Activated CD4-positive, alpha-beta T cell treated with anti-CD3 and anti-CD28 coated beads, Interleukin-2, Interleukin-4, amounts not matched to agents 100 ng/mL and 50 ng/mL, durations not matched to agents 16 hours and 8 hours (primary cell): ENCODE results near the gene DOCK1.

Source experiments
- DNase-seq: peaks from one replicate; pipeline ENCODE4 v3.0.0-alpha.2; 2020; ENCODE audit warnings: low spot score

DOCK1 gene

GRCh38 chr10:127467811-127468210 is 562.6 kb downstream of the DOCK1 start:
- DNase-seq: no peak

- no peak for DNase-seq
Measured at GRCh38 chr10:127468632-127469031, 563.4 kb downstream of the DOCK1 start.

DNA sequence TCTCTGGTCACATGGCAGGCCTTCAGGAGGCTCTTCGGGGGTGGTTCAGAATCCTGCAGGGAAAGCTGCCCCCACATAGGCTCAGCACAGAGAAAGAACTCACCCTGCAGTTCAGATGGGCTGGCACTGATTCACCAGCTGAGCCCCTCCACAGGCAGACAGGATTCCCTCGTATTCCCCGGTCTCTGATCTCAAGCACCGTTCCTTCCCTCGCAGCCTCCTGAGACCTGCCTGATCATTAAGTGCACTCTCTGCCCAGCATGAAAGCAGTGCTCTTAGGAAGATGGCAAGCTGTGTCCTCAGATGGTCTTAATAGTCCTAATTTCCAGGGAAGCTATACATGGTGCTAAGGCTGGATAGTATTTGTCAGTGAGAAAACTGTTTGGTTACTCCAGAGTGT is 565.7 kb downstream of the DOCK1 start:
- no peak for DNase-seq

GRCh38 chr10:127472976-127473375 is 567.7 kb downstream of the DOCK1 start:
- DNase-seq: no peak

- no peak for DNase-seq
Measured at GRCh38 chr10:127474501-127474900, 569.3 kb downstream of the DOCK1 start.

GRCh38 chr10:127485153-127485857 is 580.1 kb downstream of the DOCK1 start:
- no peak for DNase-seq

GRCh38 chr10:127486355-127486754 is 581.1 kb downstream of the DOCK1 start:
- DNase-seq: no peak

GRCh38 chr10:127492607-127493250 is 587.5 kb downstream of the DOCK1 start:
- DNase-seq: no peak

DNA sequence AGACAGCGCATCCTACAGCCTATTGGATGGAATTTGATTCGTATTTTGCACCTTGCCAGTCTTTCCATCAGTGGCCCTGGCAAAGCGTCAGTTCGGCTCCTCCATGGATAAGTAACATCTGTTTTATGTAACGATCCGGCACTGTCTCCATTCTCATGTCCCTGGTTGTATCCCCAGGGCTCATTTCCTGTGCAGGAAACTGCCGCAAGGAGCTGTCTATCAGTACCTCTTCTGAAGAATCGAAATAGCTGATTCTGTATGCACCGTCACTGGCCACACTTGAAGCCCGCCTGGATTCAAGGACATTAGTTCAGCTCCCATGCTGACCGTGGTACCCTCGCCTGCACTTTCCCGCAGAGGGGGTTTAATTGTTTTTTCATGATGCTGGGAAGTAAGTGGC is 590.8 kb downstream of the DOCK1 start:
- no peak for DNase-seq

DNA sequence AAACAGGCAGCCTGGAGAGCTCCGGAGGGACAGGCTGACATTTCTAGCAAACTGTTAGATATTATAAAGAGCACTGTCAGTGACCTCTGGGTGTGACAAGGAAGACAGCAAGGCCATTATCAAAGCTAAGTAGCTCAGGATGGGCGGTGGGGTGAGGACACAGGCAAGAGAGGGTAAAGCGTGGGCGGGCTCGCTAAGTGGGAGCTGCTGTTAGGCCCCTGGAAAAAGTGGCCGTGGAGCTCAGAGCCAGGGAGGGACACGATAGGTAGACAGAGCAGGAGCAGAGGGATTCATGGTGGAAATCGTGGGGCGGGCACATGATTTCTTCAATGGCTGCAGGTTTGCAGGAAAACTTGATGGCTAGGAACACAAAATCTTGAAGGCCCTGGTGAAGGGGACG is 592.5 kb downstream of the DOCK1 start:
- DNase-seq: no peak

- DNase-seq: no peak
Measured at GRCh38 chr10:127498087-127498486, 592.9 kb downstream of the DOCK1 start.

- no peak for DNase-seq
Measured at GRCh38 chr10:127500127-127500526, 594.9 kb downstream of the DOCK1 start.
